PC-3 (cell line): Measurements from ENCODE around the gene NDUFV1.

ENCODE experiments used
- EZH2 ChIP-seq: fragments of 300-600 bp; sonication (generic); IDR thresholded peaks from one replicate; pipeline ENCODE4 v1.6.1; 2017; ENCODE audit warnings: antibody characterized with exemption, mild to moderate bottlenecking, low read length; ENCODE audit not compliant: unreplicated experiment
- EZH2phosphoT487 ChIP-seq: fragments of 300-600 bp; sonication (generic); IDR thresholded peaks from 2 replicates; pipeline ENCODE4 v1.6.1; 2018; ENCODE audit warnings: mild to moderate bottlenecking, antibody characterized with exemption, low read length, borderline replicate concordance
- TF ChIP-seq, protein P1 (sequence below): fragments of 300-600 bp; sonication (generic); conservative IDR thresholded peaks from 2 replicates; pipeline ENCODE4 v1.5.1; 2017; ENCODE audit warnings: antibody characterized with exemption, low read depth, mild to moderate bottlenecking, low read length

DNA sequence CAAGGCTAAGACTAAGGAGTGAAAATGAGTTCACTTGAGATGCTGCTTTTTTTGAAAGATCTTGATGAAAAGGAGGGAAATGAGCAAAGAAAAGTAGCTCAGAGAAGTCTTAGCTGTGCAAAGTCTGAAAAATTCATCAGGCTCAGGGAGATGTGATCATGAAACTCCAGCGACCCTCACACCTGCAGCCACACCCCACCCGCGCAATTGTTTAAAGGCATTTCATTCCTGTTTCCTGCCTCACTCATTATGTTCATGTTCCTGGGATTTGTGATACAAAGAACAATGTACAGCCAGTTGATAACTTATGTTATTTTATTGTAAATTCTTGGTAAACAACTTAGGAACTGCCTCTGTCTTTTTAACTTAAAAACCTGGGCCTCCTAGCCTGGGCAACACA, 31.8 kb upstream of the NDUFV1 start:
- TF ChIP-seq, protein P1, sequence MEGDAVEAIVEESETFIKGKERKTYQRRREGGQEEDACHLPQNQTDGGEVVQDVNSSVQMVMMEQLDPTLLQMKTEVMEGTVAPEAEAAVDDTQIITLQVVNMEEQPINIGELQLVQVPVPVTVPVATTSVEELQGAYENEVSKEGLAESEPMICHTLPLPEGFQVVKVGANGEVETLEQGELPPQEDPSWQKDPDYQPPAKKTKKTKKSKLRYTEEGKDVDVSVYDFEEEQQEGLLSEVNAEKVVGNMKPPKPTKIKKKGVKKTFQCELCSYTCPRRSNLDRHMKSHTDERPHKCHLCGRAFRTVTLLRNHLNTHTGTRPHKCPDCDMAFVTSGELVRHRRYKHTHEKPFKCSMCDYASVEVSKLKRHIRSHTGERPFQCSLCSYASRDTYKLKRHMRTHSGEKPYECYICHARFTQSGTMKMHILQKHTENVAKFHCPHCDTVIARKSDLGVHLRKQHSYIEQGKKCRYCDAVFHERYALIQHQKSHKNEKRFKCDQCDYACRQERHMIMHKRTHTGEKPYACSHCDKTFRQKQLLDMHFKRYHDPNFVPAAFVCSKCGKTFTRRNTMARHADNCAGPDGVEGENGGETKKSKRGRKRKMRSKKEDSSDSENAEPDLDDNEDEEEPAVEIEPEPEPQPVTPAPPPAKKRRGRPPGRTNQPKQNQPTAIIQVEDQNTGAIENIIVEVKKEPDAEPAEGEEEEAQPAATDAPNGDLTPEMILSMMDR: no peak
- TF ChIP-seq EZH2 (no peak), EZH2phosphoT487 (no peak)
